ENCODE data around the gene PROC. TPM values are rescaled to one million over a fixed set of nuclear protein-coding genes. Genes with fewer than 3 reads are reported as not detected.
A peak's percentile ranks its signal among the peaks of the same experiment; 100 is the strongest.

Gene PROC
- total and polyA plus RNA-seq, 2 of the 8 experiments (the other 6 are each of a cell fraction or from before 2014, with no cell fraction given): 1.5 to 1.6 TPM

GRCh38 chr2:127400533-127400896, 17.7 kb upstream of the PROC start:
- CTCF ChIA-PET (ENCODE audit: partially characterized antibody): interaction anchor here (0.7 to 7.1 kb wide), 6 partner anchors 10 to 79 kb away, joined by 3 to 60 read pairs (median 4); no protein-coding TSS in a partner anchor
- Histone ChIP-seq H3K23ac (ENCODE audit: insufficient read length) (no peak overlapping the region), H4K20me1 (replicated peaks in 1 of 2; ENCODE audit: control insufficient read depth in 1 of 2, insufficient read depth in 2 of 2, low read length in 2 of 2) (no peaks in the 10 kb centered on the region), H3K4ac (replicated peaks; ENCODE audit: insufficient read length, low read depth, low read length) (no peak overlapping the region), H2AFZ (ENCODE audit: low read length) (peak overlapping the region; percentile 71; the same call in 1 of the 2 replicates), H3K9me3 (ENCODE audit: insufficient read depth in 2 of 2, low read depth in 1 of 2, low read length in 1 of 2) (no peaks in the 10 kb centered on the region), H3K4me2 (ENCODE audit: insufficient read depth in 1 of 2, low read depth in 2 of 2, low read length in 2 of 2) (peak overlapping the region in 1 of 2 experiments; percentile 43; a peak in 1 of 4 replicates), H3K23me2 (ENCODE audit: low read depth, low read length) (no peaks in the 10 kb centered on the region), H3K9ac (replicated peaks in 1 of 4; ENCODE audit: extremely low read depth in 1 of 4, low read depth in 3 of 4, low read length in 3 of 4) (no peak overlapping the region; a peak in 1 of 7 replicates), H3K79me2 (ENCODE audit: control insufficient read depth in 1 of 2, insufficient read depth in 2 of 2, low read length in 2 of 2) (no peaks in the 10 kb centered on the region), H3K18ac (ENCODE audit: extremely low read depth, low read length) (no peak overlapping the region), H2BK20ac (ENCODE audit: low read length) (no peak overlapping the region), H3K36me3 (ENCODE audit: control insufficient read depth in 2 of 4, insufficient read depth in 4 of 4, low read length in 3 of 4) (no peaks in the 10 kb centered on the region), H3K14ac (ENCODE audit: insufficient read length) (no peak overlapping the region), H3K27ac (ENCODE audit: low read depth, low read length) (no peak overlapping the region), H4K8ac (ENCODE audit: extremely low read depth, insufficient read depth, low read length) (no peak overlapping the region), H3K56ac (replicated peaks; ENCODE audit: insufficient read length, low read depth, low read length) (no peak overlapping the region), H2BK12ac (ENCODE audit: low read depth, low read length) (no peak overlapping the region), H3K79me1 (ENCODE audit: low read depth, low read length) (no peaks in the 10 kb centered on the region), H2BK5ac (ENCODE audit: low read depth, low read length) (no peak overlapping the region), H3K27me3 (replicated peaks in 1 of 4; ENCODE audit: control insufficient read depth in 3 of 4, extremely low read depth in 1 of 4, insufficient read depth in 3 of 4, low read length in 3 of 4) (no peaks in the 10 kb centered on the region), H2AK5ac (ENCODE audit: low read depth, low read length) (no peak overlapping the region), H3K4me3 (ENCODE audit: extremely low read depth in 1 of 4, insufficient read depth in 2 of 4, low read depth in 3 of 4, low read length in 4 of 4) (no peak overlapping the region), H4K91ac (replicated peaks; ENCODE audit: insufficient read length, low read length) (no peak overlapping the region), H3K4me1 (replicated peaks in 1 of 4; ENCODE audit: control insufficient read depth in 3 of 4, insufficient read depth in 4 of 4, low read length in 3 of 4) (peaks cover 0 to 4% (median 2%) of the 10 kb centered on the region in 4 experiments; a peak in 2 of 7 replicates), H4K5ac (ENCODE audit: insufficient read length, low read depth, low read length) (no peak overlapping the region), H2BK120ac (replicated peaks; ENCODE audit: low read depth, low read length) (no peak overlapping the region), H2BK15ac (ENCODE audit: low read length) (no peak overlapping the region)
- FAIRE-seq (no peak), DNase-seq (ENCODE audit: low read depth in 1 of 2, low spot score in 2 of 2) (no peak)
- POLR2A ChIA-PET (ENCODE audit: partially characterized antibody): interaction anchor here (0.7 kb wide), 1 partner anchor 9 kb away, joined by 3 read pairs; no protein-coding TSS in a partner anchor
- 89% methylated on average over 9 of the region's 9 CpGs; no CpG with 5 or more reads in 1 of the 2 experiments for WGBS, 2 experiments (ENCODE audit: extremely low coverage in 1 of 2, insufficient coverage in 1 of 2, insufficient read length in 1 of 2, insufficient replicate concordance in 2 of 2, low coverage in 1 of 2, low lambda C conversion rate in 2 of 2, missing lambda C conversion rate in 1 of 2)
- TF ChIP-seq KDM4A (IDR thresholded peaks at IDR 0.05; ENCODE audit: low read depth, low read length, severe bottlenecking): no peak
- TF ChIP-seq, protein P1, sequence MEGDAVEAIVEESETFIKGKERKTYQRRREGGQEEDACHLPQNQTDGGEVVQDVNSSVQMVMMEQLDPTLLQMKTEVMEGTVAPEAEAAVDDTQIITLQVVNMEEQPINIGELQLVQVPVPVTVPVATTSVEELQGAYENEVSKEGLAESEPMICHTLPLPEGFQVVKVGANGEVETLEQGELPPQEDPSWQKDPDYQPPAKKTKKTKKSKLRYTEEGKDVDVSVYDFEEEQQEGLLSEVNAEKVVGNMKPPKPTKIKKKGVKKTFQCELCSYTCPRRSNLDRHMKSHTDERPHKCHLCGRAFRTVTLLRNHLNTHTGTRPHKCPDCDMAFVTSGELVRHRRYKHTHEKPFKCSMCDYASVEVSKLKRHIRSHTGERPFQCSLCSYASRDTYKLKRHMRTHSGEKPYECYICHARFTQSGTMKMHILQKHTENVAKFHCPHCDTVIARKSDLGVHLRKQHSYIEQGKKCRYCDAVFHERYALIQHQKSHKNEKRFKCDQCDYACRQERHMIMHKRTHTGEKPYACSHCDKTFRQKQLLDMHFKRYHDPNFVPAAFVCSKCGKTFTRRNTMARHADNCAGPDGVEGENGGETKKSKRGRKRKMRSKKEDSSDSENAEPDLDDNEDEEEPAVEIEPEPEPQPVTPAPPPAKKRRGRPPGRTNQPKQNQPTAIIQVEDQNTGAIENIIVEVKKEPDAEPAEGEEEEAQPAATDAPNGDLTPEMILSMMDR (IDR thresholded peaks at IDR 0.05; ENCODE audit: control extremely low read depth in 1 of 3, insufficient read depth in 1 of 3, low read depth in 1 of 3, low read length in 3 of 3): no peak
- no peak for TF ChIP-seq CTBP2 (IDR thresholded peaks at IDR 0.05; ENCODE audit: borderline replicate concordance, insufficient read depth, insufficient read length, low read length)
- TF ChIP-seq MAX (IDR thresholded peaks at IDR 0.05): no peak
- TF ChIP-seq SP1 (IDR thresholded peaks at IDR 0.05; ENCODE audit: low read depth, low read length): no peak
- TF ChIP-seq JUND (IDR thresholded peaks at IDR 0.05; ENCODE audit: low read length): no peak
- no peak for TF ChIP-seq GABPA (IDR thresholded peaks at IDR 0.05; ENCODE audit: borderline replicate concordance, insufficient read depth, low read length)
- TF ChIP-seq NANOG (IDR thresholded peaks at IDR 0.05; ENCODE audit: insufficient read depth, low read depth, low read length, poor library complexity, severe bottlenecking): no peak
- TF ChIP-seq TAF7 (optimal IDR thresholded peaks at IDR 0.05; ENCODE audit: borderline replicate concordance, low read depth, low read length): no peak
- no peak for TF ChIP-seq TEAD4 (IDR thresholded peaks at IDR 0.05; ENCODE audit: low read depth, low read length)
- TF ChIP-seq RBBP5 (IDR thresholded peaks at IDR 0.05; ENCODE audit: borderline replicate concordance, low read depth, low read length): no peak
